ENCODE results near the gene SKAP2. TPM values are rescaled to one million over a fixed set of nuclear protein-coding genes. Genes with fewer than 3 reads are reported as not detected.

The SKAP2 gene
- total and polyA plus RNA-seq, 2 donors (not counting 3 experiments of a cell fraction or from before 2014, with no cell fraction given) = 4.0 to 27.6 TPM

DNA sequence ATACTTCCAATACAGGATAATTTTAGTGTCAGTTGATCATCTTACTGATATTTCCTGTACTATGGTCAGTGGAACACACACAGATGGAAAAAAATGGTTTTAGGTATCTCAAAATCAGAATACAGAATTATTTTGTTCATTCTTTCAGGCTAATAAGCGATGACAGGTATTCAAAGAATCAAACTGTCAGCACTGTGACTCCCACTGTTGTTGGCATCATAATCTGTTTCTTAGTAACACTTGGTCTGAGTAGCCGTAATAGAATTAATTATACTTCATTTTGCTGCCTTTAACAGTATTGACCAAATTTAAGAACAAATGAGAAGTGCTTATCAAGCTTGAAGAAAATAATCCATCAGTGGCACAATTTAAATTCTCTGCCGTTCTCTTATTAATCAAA, 215.0 kb downstream of the SKAP2 start:
- intact Hi-C loops (cut with micrococcal nuclease) (no loop called here), dilution Hi-C loops (cut with MboI; ENCODE audit: extremely low pct_ligation_motif_present, low sequenced_read_pairs) (no loop called here)
- H3K9me3 ChIP-seq (replicated peaks; ENCODE audit: control insufficient read depth, insufficient read depth, low read length) = no peaks in the 10 kb centered on the region
- no peaks in the 10 kb centered on the region for H4K20me1 ChIP-seq (replicated peaks; ENCODE audit: control insufficient read depth, extremely low read depth, insufficient read depth, low read length)
- no peak overlapping the region for H3K9ac ChIP-seq (replicated peaks; ENCODE audit: extremely low read depth, insufficient read depth, low read length)
- no peak overlapping the region for H3K27ac ChIP-seq (ENCODE audit: insufficient read depth, low read depth, low read length)
- ChIA-PET POLR2A (no interaction called here), CTCF (interaction anchor here (0.8 to 1.5 kb wide), 4 partner anchors 18 to 280 kb away, joined by 3 to 6 read pairs (median 3); no protein-coding TSS in a partner anchor)
- no peak overlapping the region for H3K4me2 ChIP-seq (ENCODE audit: insufficient read depth, low read length)
- TF ChIP-seq MYC (IDR thresholded peaks at IDR 0.05; ENCODE audit: low read depth, low read length) (no peak), GATA2 (IDR thresholded peaks at IDR 0.05; ENCODE audit: insufficient read depth, insufficient read length, low read depth, low read length) (no peak), JUN (IDR thresholded peaks at IDR 0.05; ENCODE audit: borderline replicate concordance, insufficient read depth, insufficient read length, low read depth) (no peak), POLR2A (IDR thresholded peaks at IDR 0.05; ENCODE audit: low read depth, low read length) (no peak), EZH2 (IDR thresholded peaks at IDR 0.05; ENCODE audit: borderline replicate concordance, low read depth, low read length, severe bottlenecking) (no peak), POLR2AphosphoS5 (IDR thresholded peaks at IDR 0.05; ENCODE audit: insufficient read depth, low read depth, low read length) (no peak), FOS (IDR thresholded peaks at IDR 0.05; ENCODE audit: borderline replicate concordance, insufficient read depth, low read length) (no peak)
- TF ChIP-seq, protein P1, sequence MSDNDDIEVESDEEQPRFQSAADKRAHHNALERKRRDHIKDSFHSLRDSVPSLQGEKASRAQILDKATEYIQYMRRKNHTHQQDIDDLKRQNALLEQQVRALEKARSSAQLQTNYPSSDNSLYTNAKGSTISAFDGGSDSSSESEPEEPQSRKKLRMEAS (IDR thresholded peaks at IDR 0.05; ENCODE audit: insufficient read depth, insufficient read length) = no peak
- TF ChIP-seq, protein P2, sequence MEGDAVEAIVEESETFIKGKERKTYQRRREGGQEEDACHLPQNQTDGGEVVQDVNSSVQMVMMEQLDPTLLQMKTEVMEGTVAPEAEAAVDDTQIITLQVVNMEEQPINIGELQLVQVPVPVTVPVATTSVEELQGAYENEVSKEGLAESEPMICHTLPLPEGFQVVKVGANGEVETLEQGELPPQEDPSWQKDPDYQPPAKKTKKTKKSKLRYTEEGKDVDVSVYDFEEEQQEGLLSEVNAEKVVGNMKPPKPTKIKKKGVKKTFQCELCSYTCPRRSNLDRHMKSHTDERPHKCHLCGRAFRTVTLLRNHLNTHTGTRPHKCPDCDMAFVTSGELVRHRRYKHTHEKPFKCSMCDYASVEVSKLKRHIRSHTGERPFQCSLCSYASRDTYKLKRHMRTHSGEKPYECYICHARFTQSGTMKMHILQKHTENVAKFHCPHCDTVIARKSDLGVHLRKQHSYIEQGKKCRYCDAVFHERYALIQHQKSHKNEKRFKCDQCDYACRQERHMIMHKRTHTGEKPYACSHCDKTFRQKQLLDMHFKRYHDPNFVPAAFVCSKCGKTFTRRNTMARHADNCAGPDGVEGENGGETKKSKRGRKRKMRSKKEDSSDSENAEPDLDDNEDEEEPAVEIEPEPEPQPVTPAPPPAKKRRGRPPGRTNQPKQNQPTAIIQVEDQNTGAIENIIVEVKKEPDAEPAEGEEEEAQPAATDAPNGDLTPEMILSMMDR (IDR thresholded peaks at IDR 0.05; ENCODE audit: extremely low read depth in 1 of 2, insufficient read depth in 1 of 2, low read depth in 1 of 2, low read length in 2 of 2) = no peak
- H3K9me1 ChIP-seq (replicated peaks; ENCODE audit: control insufficient read depth, extremely low read depth, insufficient read depth, low read length) = no peaks in the 10 kb centered on the region
- DNase-seq (ENCODE audit: low read depth, low spot score) (no peak), FAIRE-seq (no peak)
- no peak overlapping the region for H3K4me3 ChIP-seq (replicated peaks in 1 of 3; ENCODE audit: insufficient read depth in 1 of 3, low read depth in 1 of 3, low read length in 3 of 3)
- H3K36me3 ChIP-seq (ENCODE audit: control insufficient read depth in 2 of 2, extremely low read depth in 1 of 2, insufficient read depth in 2 of 2, low read length in 2 of 2) = no peaks in the 10 kb centered on the region
- no peaks in the 10 kb centered on the region for H3K79me2 ChIP-seq (ENCODE audit: control insufficient read depth, insufficient read depth, low read length)
- H3K27me3 ChIP-seq (ENCODE audit: control insufficient read depth in 2 of 2, insufficient read depth in 2 of 2, low read length in 2 of 2) = peaks cover 0 to 3% of the 10 kb centered on the region in 2 experiments
- no peak overlapping the region for H2AFZ ChIP-seq (ENCODE audit: low read depth, low read length)
- BruUV-seq (replicated peaks) = no TSS peak
- peaks cover 8% of the 10 kb centered on the region for H3K4me1 ChIP-seq (ENCODE audit: control insufficient read depth, extremely low read depth, insufficient read depth, low read length)
